Neural progenitor cell (in vitro differentiated cells): ENCODE results near the gene RPTOR. TPM values are rescaled to one million over a fixed set of nuclear protein-coding genes. Genes with fewer than 3 reads are reported as not detected.

ENCODE experiments used
- DNase-seq: peaks from one replicate; pipeline ENCODE4 v3.0.0-alpha.2; 2016; ENCODE audit warnings: low spot score
- H2AFZ ChIP-seq: fragments of 200-600 bp; sonication (generic); replicated peaks from 2 replicates; pipeline ENCODE4 v1.6.1; 2016; ENCODE audit warnings: antibody characterized with exemption
- H3F3A ChIP-seq: fragments of 200-600 bp; sonication (generic); 2 replicates; pipeline ENCODE4 v1.6.1; 2016; ENCODE audit warnings: antibody characterized with exemption, low read depth
- H3K27ac ChIP-seq: fragments of 200-600 bp; sonication (generic); 2 replicates; pipeline ENCODE4 v1.5.1; 2016; ENCODE audit warnings: mild to moderate bottlenecking
- H3K27me3 ChIP-seq: fragments of 200-600 bp; sonication (generic); 2 replicates; pipeline ENCODE4 v1.6.1; 2016; ENCODE audit warnings: mild to moderate bottlenecking, moderate library complexity
- H3K36me3 ChIP-seq: fragments of 200-600 bp; sonication (generic); 2 replicates; pipeline ENCODE4 v1.5.1; 2016
- H3K4me1 ChIP-seq: fragments of 200-600 bp; sonication (generic); 2 replicates; pipeline ENCODE4 v1.6.1; 2016; ENCODE audit warnings: mixed run types
- H3K4me2 ChIP-seq: fragments of 200-600 bp; sonication (generic); 2 replicates; pipeline ENCODE4 v1.6.1; 2016
- H3K4me3 ChIP-seq: fragments of 200-600 bp; sonication (generic); 2 replicates; pipeline ENCODE4 v1.5.1; 2016
- H3K79me2 ChIP-seq: fragments of 200-600 bp; sonication (generic); 2 replicates; pipeline ENCODE4 v1.6.1; 2016; ENCODE audit warnings: low read depth
- H3K9ac ChIP-seq: fragments of 200-600 bp; sonication (generic); 2 replicates; pipeline ENCODE4 v1.6.1; 2016
- H3K9me3 ChIP-seq: fragments of 200-600 bp; sonication (generic); 2 replicates; pipeline ENCODE4 v1.5.1; 2016; ENCODE audit warnings: low read depth
- H4K20me1 ChIP-seq: fragments of 200-600 bp; sonication (generic); 2 replicates; pipeline ENCODE4 v1.6.1; 2016; ENCODE audit warnings: low read depth
- H3K27ac Mint-ChIP-seq: 3 replicates; pipeline ENCODE4 v1.8.0; 2021; ENCODE audit warnings: mixed read lengths
- H3K27me3 Mint-ChIP-seq: 2 replicates; pipeline ENCODE4 v1.8.0; 2022; ENCODE audit warnings: low read depth, mild to moderate bottlenecking, inconsistent platforms, moderate library complexity, mixed read lengths; ENCODE audit not compliant: insufficient read depth
- H3K36me3 Mint-ChIP-seq: 3 replicates; pipeline ENCODE4 v1.8.0; 2021; ENCODE audit warnings: mixed read lengths
- H3K4me1 Mint-ChIP-seq: 3 replicates; pipeline ENCODE4 v1.8.0; 2021; ENCODE audit warnings: mixed read lengths
- H3K4me3 Mint-ChIP-seq: 3 replicates; pipeline ENCODE4 v1.8.0; 2021; ENCODE audit warnings: mild to moderate bottlenecking, moderate library complexity, mixed read lengths
- H3K9me3 Mint-ChIP-seq: 3 replicates; pipeline ENCODE4 v1.8.0; 2020; ENCODE audit warnings: mixed read lengths
- CTCF ChIP-seq: fragments of 200-600 bp; sonication (generic); IDR thresholded peaks from 2 replicates; pipeline ENCODE4 v1.5.1; 2017; ENCODE audit warnings: antibody characterized with exemption, mild to moderate bottlenecking
- EZH2 ChIP-seq: fragments of 200-600 bp; sonication (generic); IDR thresholded peaks from 2 replicates; pipeline ENCODE4 v1.6.1; 2017; ENCODE audit warnings: antibody characterized with exemption, mild to moderate bottlenecking, moderate library complexity
- EZH2phosphoT487 ChIP-seq: fragments of 200-600 bp; sonication (generic); IDR thresholded peaks from 2 replicates; pipeline ENCODE4 v1.6.1; 2017; ENCODE audit warnings: antibody characterized with exemption
- total RNA-seq: library from RNA; depleted of rRNA; stranded (reverse); fragments of >200 nt; gene quantifications from 2 replicates; pipeline ENCODE4 v1.2.3, GENCODE V29; 2015; ENCODE audit warnings: low replicate concordance

Gene RPTOR
- total RNA-seq, 1 donor from 2014 or later = 7.4 TPM

- H3K9ac ChIP-seq = no peak overlapping the region
- H3F3A ChIP-seq = no peaks in the 10 kb centered on the region
- no peaks in the 10 kb centered on the region for H3K9me3 ChIP-seq
- H3K27ac Mint-ChIP-seq = no peak overlapping the region
- H3K4me3 ChIP-seq = no peak overlapping the region
- H4K20me1 ChIP-seq = no peaks in the 10 kb centered on the region
- no peak overlapping the region for H3K4me2 ChIP-seq
- peaks cover 24% of the 10 kb centered on the region for H3K4me1 Mint-ChIP-seq
- H3K4me3 Mint-ChIP-seq = no peak overlapping the region
- peaks cover 11% of the 10 kb centered on the region for H3K27me3 ChIP-seq
- no peaks in the 10 kb centered on the region for H3K36me3 ChIP-seq
- peaks cover 16% of the 10 kb centered on the region for H3K27me3 Mint-ChIP-seq
- DNase-seq = no peak
- no peak overlapping the region for H2AFZ ChIP-seq
- peaks cover 4% of the 10 kb centered on the region for H3K4me1 ChIP-seq
- TF ChIP-seq EZH2 (no peak), CTCF (no peak)
- no peaks in the 10 kb centered on the region for H3K79me2 ChIP-seq
- no peaks in the 10 kb centered on the region for H3K36me3 Mint-ChIP-seq
- no peaks in the 10 kb centered on the region for H3K9me3 Mint-ChIP-seq
- H3K27ac ChIP-seq = no peak overlapping the region
Measured at GRCh38 chr17:80528536-80528935, 16.1 kb upstream of the RPTOR start.

- H3K4me3 Mint-ChIP-seq = no peak overlapping the region
- Histone ChIP-seq H2AFZ (no peak overlapping the region), H3K79me2 (no peaks in the 10 kb centered on the region), H3K27me3 (peaks cover 11% of the 10 kb centered on the region), H3K27ac (no peak overlapping the region), H3F3A (no peaks in the 10 kb centered on the region), H3K36me3 (no peaks in the 10 kb centered on the region), H3K4me3 (no peak overlapping the region), H3K4me1 (peaks cover 4% of the 10 kb centered on the region), H4K20me1 (no peaks in the 10 kb centered on the region), H3K9ac (no peak overlapping the region), H3K4me2 (no peak overlapping the region), H3K9me3 (no peaks in the 10 kb centered on the region)
- no peaks in the 10 kb centered on the region for H3K36me3 Mint-ChIP-seq
- TF ChIP-seq EZH2 = no peak
- TF ChIP-seq EZH2phosphoT487 = no peak
- TF ChIP-seq CTCF = no peak
- peaks cover 15% of the 10 kb centered on the region for H3K27me3 Mint-ChIP-seq
- H3K9me3 Mint-ChIP-seq = no peaks in the 10 kb centered on the region
- H3K27ac Mint-ChIP-seq = no peak overlapping the region
- peaks cover 17% of the 10 kb centered on the region for H3K4me1 Mint-ChIP-seq
- DNase-seq = no peak
Measured at GRCh38 chr17:80529104-80529903, 15.3 kb upstream of the RPTOR start.

- H3K27ac ChIP-seq = no peak overlapping the region
- no peaks in the 10 kb centered on the region for H3K36me3 Mint-ChIP-seq
- H3K4me3 ChIP-seq = no peak overlapping the region
- peaks cover 4% of the 10 kb centered on the region for H3K4me1 ChIP-seq
- H3K9me3 Mint-ChIP-seq = no peaks in the 10 kb centered on the region
- H3K27me3 ChIP-seq = peaks cover 11% of the 10 kb centered on the region
- no peak overlapping the region for H3K4me3 Mint-ChIP-seq
- no peak for TF ChIP-seq EZH2
- no peak for TF ChIP-seq EZH2phosphoT487
- TF ChIP-seq CTCF = no peak
- H3K4me2 ChIP-seq = no peak overlapping the region
- H3K27me3 Mint-ChIP-seq = peaks cover 12% of the 10 kb centered on the region
- H3F3A ChIP-seq = no peaks in the 10 kb centered on the region
- no peaks in the 10 kb centered on the region for H4K20me1 ChIP-seq
- no peak for DNase-seq
- H2AFZ ChIP-seq = no peak overlapping the region
- no peaks in the 10 kb centered on the region for H3K79me2 ChIP-seq
- no peaks in the 10 kb centered on the region for H3K9me3 ChIP-seq
- H3K9ac ChIP-seq = no peak overlapping the region
- H3K4me1 Mint-ChIP-seq = peaks cover 15% of the 10 kb centered on the region
- H3K27ac Mint-ChIP-seq = no peak overlapping the region
- no peaks in the 10 kb centered on the region for H3K36me3 ChIP-seq
Measured at GRCh38 chr17:80529904-80530292, 14.7 kb upstream of the RPTOR start.
